Activated CD4-positive, alpha-beta T cell treated with anti-CD3 and anti-CD28 coated beads, Interleukin-2, amount 10 ng/mL, durations not matched to agents 24 days and 14 days (primary cell): ENCODE measurements around the gene TM9SF1. TPM values are rescaled to one million over a fixed set of nuclear protein-coding genes. Genes with fewer than 3 reads are reported as not detected.

Experiments
- DNase-seq: peaks from one replicate; pipeline ENCODE4 v3.0.0; 2022
- H3K27ac Mint-ChIP-seq: one replicate; pipeline ENCODE4 v1.8.0; 2022; ENCODE audit warnings: mild to moderate bottlenecking, mixed read lengths
- H3K27me3 Mint-ChIP-seq: one replicate; pipeline ENCODE4 v1.8.0; 2022; ENCODE audit warnings: mixed read lengths
- H3K36me3 Mint-ChIP-seq: one replicate; pipeline ENCODE4 v1.8.0; 2022; ENCODE audit warnings: low read depth, mild to moderate bottlenecking, mixed read lengths
- H3K4me1 Mint-ChIP-seq: one replicate; pipeline ENCODE4 v1.8.0; 2021; ENCODE audit warnings: mixed read lengths
- H3K4me3 Mint-ChIP-seq: one replicate; pipeline ENCODE4 v1.8.0; 2022; ENCODE audit warnings: mild to moderate bottlenecking, moderate library complexity, mixed read lengths
- H3K9me3 Mint-ChIP-seq: one replicate; pipeline ENCODE4 v1.8.0; 2021; ENCODE audit warnings: mixed read lengths
- intact Hi-C: fragments of 100-400 bp; cut with micrococcal nuclease; formaldehyde crosslinking; loops from one replicate; pipeline ENCODE4 v1.15.1; 2023
- total RNA-seq: library from RNA; stranded (reverse); gene quantifications from 2 replicates; pipeline ENCODE4 v1.2.3, GENCODE V29; 2022

Gene TM9SF1
- total RNA-seq, 1 donor from 2014 or later = 35.1 TPM

DNA sequence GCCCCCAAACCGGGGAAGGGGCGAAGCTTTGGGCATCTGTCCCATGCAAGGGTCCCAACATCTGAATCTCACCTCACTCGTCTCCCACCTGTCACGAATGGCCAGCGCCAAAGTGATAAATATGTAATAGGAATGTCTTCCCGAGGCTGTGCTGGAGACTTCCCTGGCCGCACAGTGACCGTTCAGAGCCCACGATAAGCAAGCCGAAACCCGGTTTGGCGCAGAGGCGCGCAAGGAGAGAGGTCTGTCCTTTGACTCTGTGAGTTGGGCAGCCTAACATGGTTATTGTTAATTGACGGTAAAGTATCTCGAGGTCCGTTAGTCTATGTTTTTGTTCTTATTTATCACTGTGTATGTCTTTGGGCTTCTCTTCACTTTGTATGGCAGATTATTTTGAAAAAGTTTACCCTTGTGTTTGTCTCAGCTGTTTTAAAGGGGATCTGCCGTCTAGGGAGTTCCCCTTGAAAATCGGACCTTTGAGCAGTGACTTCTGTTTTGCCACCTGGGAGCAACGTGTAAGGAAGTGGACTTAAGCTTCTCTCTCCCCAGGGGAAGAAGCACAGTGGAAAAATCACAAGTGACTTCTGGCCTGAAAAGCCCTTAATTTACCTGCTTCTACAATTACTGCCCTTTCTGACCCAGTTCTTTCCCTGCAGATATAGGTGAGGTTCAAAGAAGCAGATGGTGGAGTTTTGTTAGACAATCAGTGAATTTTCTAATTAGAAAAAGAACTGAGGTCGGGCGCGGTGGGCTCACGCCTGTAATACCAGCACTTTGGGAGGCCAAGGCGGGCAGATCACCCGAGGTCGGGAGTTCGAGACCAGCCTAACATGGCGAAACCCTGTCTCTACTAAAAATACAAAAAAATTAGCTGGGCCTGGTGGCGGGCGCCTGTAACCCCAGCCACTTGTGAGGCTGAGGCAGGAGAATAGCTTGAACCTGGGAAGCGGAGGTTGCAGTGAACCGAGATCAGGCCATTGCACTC, 1.1 kb upstream of the TM9SF1 start:
- H3K9me3 Mint-ChIP-seq = peaks cover 1% of the 10 kb centered on the region
- peaks cover 59% of the 10 kb centered on the region for H3K36me3 Mint-ChIP-seq
- no peaks in the 10 kb centered on the region for H3K27me3 Mint-ChIP-seq

GRCh38 chr14:24194873-24195185, 412 bp downstream of the TM9SF1 start:
- Mint-ChIP-seq H3K27ac (peak overlapping the region; percentile 96), H3K9me3 (no peaks in the 10 kb centered on the region), H3K4me3 (peak overlapping the region; percentile 87), H3K36me3 (peaks cover 58% of the 10 kb centered on the region), H3K4me1 (peaks cover 46% of the 10 kb centered on the region), H3K27me3 (no peaks in the 10 kb centered on the region)
- intact Hi-C loops = loop anchor here (1.0 kb wide), 2 partner anchors 18 to 81 kb away; partner anchors contain the start of genes CHMP4A, DCAF11 and NRL
- no peak for DNase-seq

More for the DNA sequence above, 1.1 kb upstream of the TM9SF1 start:
- intact Hi-C loops = no loop called here
- H3K4me3 Mint-ChIP-seq = peak overlapping the region; percentile 87
- H3K4me1 Mint-ChIP-seq = peaks cover 48% of the 10 kb centered on the region
- DNase-seq = peak; percentile 60
- peak overlapping the region; percentile 96 for H3K27ac Mint-ChIP-seq

- no peaks in the 10 kb centered on the region for H3K27me3 Mint-ChIP-seq
- no peaks in the 10 kb centered on the region for H3K9me3 Mint-ChIP-seq
- H3K36me3 Mint-ChIP-seq = peaks cover 57% of the 10 kb centered on the region
- intact Hi-C loops = no loop called here
- H3K4me1 Mint-ChIP-seq = peaks cover 49% of the 10 kb centered on the region
- H3K27ac Mint-ChIP-seq = peak overlapping the region; percentile 96
- no peak for DNase-seq
- H3K4me3 Mint-ChIP-seq = peak overlapping the region; percentile 87
Measured at GRCh38 chr14:24194186-24194872, 912 bp downstream of the TM9SF1 start.

GRCh38 chr14:24192933-24193332, 2.3 kb downstream of the TM9SF1 start:
- intact Hi-C loops = no loop called here
- H3K27me3 Mint-ChIP-seq = no peaks in the 10 kb centered on the region
- no peaks in the 10 kb centered on the region for H3K9me3 Mint-ChIP-seq
- peaks cover 51% of the 10 kb centered on the region for H3K36me3 Mint-ChIP-seq
- peak; percentile 57 for DNase-seq
- peak overlapping the region; percentile 17 for H3K4me3 Mint-ChIP-seq
- no peak overlapping the region for H3K27ac Mint-ChIP-seq
- H3K4me1 Mint-ChIP-seq = peaks cover 44% of the 10 kb centered on the region

DNA sequence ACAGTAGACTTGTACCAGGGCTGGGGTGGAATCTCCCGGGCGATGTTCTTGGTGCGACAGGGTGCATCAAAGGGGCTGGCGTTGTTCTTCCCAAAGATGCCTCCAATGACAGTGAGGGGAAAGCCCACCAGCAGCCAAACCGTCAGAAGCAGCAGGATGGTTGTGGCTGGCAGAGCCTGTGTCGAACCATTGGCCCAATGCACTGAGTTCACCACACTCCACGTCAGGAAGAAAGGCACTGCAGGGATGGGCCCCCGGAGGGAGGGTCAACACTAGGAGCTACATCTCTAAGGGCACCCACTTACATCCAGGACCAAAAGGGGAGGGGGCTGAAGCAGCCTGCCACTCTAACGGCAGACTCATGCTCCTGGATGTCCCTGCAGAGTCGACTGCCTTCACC, 4.8 kb downstream of the TM9SF1 start:
- intact Hi-C loops = no loop called here
- Mint-ChIP-seq H3K27me3 (no peaks in the 10 kb centered on the region), H3K27ac (no peak overlapping the region), H3K9me3 (no peaks in the 10 kb centered on the region), H3K4me1 (peaks cover 45% of the 10 kb centered on the region), H3K36me3 (peaks cover 55% of the 10 kb centered on the region), H3K4me3 (no peak overlapping the region)
- no peak for DNase-seq

- Mint-ChIP-seq H3K27me3 (no peaks in the 10 kb centered on the region), H3K36me3 (peaks cover 56% of the 10 kb centered on the region), H3K4me1 (peaks cover 39% of the 10 kb centered on the region), H3K27ac (peak overlapping the region; percentile 93), H3K9me3 (no peaks in the 10 kb centered on the region), H3K4me3 (peak overlapping the region; percentile 92)
- DNase-seq = peak; percentile 61
- intact Hi-C loops = loop anchor here (2.0 kb wide), 1 partner anchor 43 kb away; the partner anchor contains the start of genes PSME2 and RNF31
Measured at GRCh38 chr14:24189460-24189859, 5.8 kb downstream of the TM9SF1 start.

GRCh38 chr14:24189059-24189375, 6.2 kb downstream of the TM9SF1 start:
- H3K36me3 Mint-ChIP-seq = peaks cover 54% of the 10 kb centered on the region
- H3K9me3 Mint-ChIP-seq = no peaks in the 10 kb centered on the region
- H3K27ac Mint-ChIP-seq = peak overlapping the region; percentile 93
- no peak for DNase-seq
- peak overlapping the region; percentile 92 for H3K4me3 Mint-ChIP-seq
- intact Hi-C loops = loop anchor here (2.0 kb wide), 1 partner anchor 42 kb away; the partner anchor contains the start of genes PSME2 and RNF31
- H3K27me3 Mint-ChIP-seq = no peaks in the 10 kb centered on the region
- peaks cover 34% of the 10 kb centered on the region for H3K4me1 Mint-ChIP-seq

DNA sequence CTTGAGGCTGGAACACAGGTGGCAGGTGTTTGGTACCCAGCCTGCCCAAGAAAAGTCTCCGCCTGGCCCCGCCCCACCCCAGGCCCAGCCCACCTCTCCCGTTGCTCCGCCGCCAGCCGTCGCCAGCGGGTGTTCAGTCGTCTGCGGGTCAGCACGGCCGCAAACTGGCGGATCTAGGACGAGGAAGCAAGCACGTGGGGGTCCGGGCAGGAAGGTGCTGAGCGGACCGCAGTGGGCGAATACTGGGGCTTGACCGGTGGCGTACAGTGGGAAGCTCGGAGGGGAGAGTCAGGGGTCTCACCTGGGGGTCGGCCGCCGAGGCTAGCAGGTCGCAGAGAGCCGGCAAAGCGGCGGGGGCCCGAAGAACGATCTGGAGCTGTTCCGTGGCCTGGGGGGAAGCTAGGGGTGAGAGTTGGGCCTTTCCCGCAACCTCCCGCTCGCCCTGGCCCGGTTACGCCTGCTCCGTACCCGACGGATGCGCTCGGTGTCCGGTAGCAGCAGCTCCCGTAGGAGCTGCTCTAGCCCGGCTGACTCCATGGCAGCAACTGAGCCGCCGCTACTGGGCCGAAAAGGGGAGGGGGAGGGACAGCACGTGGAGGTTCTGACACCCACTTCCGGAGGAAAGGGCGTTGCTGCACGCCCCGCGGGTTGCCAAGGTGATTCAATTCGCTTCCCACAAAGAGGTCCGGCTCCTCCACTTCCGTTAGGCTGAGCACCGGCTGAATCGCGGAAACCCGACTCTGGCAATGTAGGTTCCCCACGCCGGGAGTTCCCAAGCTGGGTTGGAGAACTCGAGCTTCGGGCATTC, 6.8 kb downstream of the TM9SF1 start, which contains the start of gene IPO4:
Gene IPO4 (minus strand): TSS at position 566 of the 808 bp plus-strand sequence. CDS start 29 bp downstream, at position 537.
- Mint-ChIP-seq H3K4me3 (peak within 1 kb of the TSS; percentile 92), H3K27ac (peak within 1 kb of the TSS; percentile 93), H3K4me1 (peaks cover 33% of the 10 kb centered on the region), H3K27me3 (no peaks in the 10 kb centered on the region), H3K36me3 (peaks cover 56% of the 10 kb centered on the region), H3K9me3 (no peaks in the 10 kb centered on the region)
- intact Hi-C loops = loop anchor here (1.0 to 2.0 kb wide), 4 partner anchors 27 to 54 kb away; partner anchors contain the start of genes GMPR2, IRF9, NEDD8 and PSME2
- DNase-seq = peak; percentile 98

DNA sequence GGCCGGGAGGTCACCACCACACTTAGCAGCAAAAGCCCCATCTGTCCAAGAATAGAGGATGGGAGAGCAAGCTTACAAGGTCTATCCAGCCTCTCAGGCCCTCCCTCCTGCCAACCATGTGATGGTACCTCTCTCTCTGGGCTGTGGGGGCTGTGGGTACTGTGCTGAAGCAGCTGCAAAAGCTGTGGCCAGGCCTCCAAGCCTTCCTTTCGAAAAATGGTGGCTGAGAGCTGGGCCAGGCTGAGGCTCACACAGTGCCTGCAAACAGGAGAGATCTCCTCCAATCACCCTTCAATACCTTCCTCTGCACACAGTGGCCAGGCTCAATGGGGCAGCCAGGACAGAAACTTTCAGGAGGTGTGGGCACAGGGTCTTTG, 7.7 kb downstream of the TM9SF1 start:
- intact Hi-C loops = no loop called here
- H3K27me3 Mint-ChIP-seq = no peaks in the 10 kb centered on the region
- peak overlapping the region; percentile 92 for H3K4me3 Mint-ChIP-seq
- H3K9me3 Mint-ChIP-seq = no peaks in the 10 kb centered on the region
- H3K4me1 Mint-ChIP-seq = peaks cover 27% of the 10 kb centered on the region
- no peak for DNase-seq
- H3K36me3 Mint-ChIP-seq = peaks cover 57% of the 10 kb centered on the region
- H3K27ac Mint-ChIP-seq = peak overlapping the region; percentile 93

DNA sequence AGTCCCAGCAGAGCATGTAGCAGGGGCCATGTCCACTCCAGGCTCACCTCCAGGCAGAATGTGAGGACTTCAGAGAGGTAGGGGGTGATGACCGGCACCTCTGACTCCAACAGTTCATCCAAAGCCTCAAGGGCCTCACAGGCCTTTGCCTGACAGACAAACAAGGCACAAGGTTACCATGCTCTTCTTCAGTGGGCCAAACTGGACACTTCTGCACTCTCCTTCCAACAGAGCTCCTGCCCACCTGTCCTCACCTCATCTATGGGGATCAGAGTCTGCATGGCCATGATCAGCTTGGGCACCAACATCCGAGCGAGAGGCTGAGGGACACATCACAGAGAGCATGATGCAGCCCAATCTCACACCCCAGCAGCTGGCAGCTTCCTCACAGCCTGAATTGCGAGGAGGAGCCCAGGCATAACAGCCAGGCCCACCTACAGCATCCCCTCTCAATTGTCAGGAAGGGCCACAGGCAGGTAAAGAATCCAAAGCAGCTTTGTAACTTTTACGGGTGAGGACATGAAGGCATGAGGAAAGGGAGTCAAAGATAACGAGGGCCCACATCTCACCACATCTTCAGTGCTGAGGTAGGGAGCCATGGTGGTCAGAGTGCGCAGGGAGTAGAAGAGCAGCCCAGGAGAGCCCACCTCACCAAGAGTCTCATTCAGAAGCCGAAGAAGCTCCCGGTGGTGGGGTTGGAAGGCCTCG, 8.3 kb downstream of the TM9SF1 start:
- intact Hi-C loops = no loop called here
- H3K27me3 Mint-ChIP-seq = no peaks in the 10 kb centered on the region
- H3K4me1 Mint-ChIP-seq = peaks cover 22% of the 10 kb centered on the region
- peak overlapping the region; percentile 92 for H3K4me3 Mint-ChIP-seq
- H3K36me3 Mint-ChIP-seq = peaks cover 57% of the 10 kb centered on the region
- peak overlapping the region; percentile 66 for H3K27ac Mint-ChIP-seq
- DNase-seq = peak; percentile 60
- no peaks in the 10 kb centered on the region for H3K9me3 Mint-ChIP-seq

DNA sequence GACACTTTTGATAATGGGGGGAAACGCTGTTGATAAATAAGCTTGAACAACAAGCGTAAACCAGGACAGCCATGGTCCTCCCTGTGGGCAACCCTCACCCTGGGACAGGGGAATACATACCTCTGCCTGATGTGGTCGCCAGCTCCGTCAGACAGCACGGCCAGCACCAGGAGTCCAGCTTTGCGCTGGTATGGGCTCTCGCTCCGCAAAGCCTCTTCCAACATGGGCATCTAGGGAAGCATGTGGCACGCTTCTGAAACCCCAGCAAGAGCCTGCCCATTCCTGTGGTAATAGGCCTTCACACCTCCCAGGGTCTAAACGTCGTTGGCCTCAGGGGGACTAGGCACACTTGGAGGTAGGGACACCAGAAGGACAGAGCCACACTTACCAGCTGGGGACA, 9.5 kb downstream of the TM9SF1 start:
- intact Hi-C loops = no loop called here
- DNase-seq = no peak
- Mint-ChIP-seq H3K9me3 (no peaks in the 10 kb centered on the region), H3K4me3 (no peak overlapping the region), H3K27ac (no peak overlapping the region), H3K4me1 (peaks cover 19% of the 10 kb centered on the region), H3K36me3 (peaks cover 56% of the 10 kb centered on the region), H3K27me3 (no peaks in the 10 kb centered on the region)

DNA sequence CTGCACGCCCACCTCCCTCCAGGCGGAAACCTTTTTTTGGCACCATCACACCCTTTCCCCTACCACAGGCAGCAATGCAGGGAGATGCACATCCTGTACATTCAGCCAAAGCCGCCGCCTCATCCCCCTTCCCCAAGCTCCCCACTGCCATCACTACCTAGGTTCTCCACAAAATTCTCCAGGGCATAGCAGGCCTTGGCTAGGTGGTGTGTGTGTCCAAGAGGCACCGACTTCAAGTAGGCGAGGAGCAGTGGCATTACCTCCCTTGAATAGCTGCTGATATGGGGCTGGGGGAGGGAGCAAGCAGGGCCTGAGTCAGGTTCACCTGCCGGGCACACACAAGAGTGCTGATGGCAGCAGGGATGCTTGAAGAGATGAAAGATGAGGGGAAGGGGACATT, 10.2 kb downstream of the TM9SF1 start:
- H3K36me3 Mint-ChIP-seq = peaks cover 57% of the 10 kb centered on the region
- H3K4me1 Mint-ChIP-seq = peaks cover 19% of the 10 kb centered on the region
- no peak overlapping the region for H3K27ac Mint-ChIP-seq
- intact Hi-C loops = no loop called here
- H3K4me3 Mint-ChIP-seq = no peak overlapping the region
- H3K9me3 Mint-ChIP-seq = no peaks in the 10 kb centered on the region
- H3K27me3 Mint-ChIP-seq = no peaks in the 10 kb centered on the region
- no peak for DNase-seq
